ENCODE measurements around the gene CACNA2D3.

- TF ChIP-seq CTCF (IDR thresholded peaks at IDR 0.05; ENCODE audit: low read depth, low read length, missing input control) (no peak), GABPA (IDR thresholded peaks at IDR 0.05 in 1 of 2, conservative IDR thresholded peaks at IDR 0.05 in 1 of 2) (no peak)
Observed at GRCh38 chr3:54454806-54455205, 332.5 kb downstream of the CACNA2D3 start.
